ENCODE measurements around the gene MNT.

The MNT gene

GRCh38 chr17:2335726-2336214 lies 65.1 kb downstream of the MNT start:
- DNase-seq (ENCODE audit: low read depth in 1 of 2, low spot score in 1 of 2), result no peak

Data from activated T-helper 1 cell treated with anti-CD3 and anti-CD28 coated beads, Interleukin-2, amount 50 U/mL, for 16 hours (primary cell).